ENCODE data around the gene PLSCR3.

The PLSCR3 gene

GRCh38 chr17:7389924-7390910 lies 4.1 kb downstream of the PLSCR3 start:
- no peak for TF ChIP-seq CTCF (IDR thresholded peaks at IDR 0.05; ENCODE audit: low read depth, low read length)
- DNase-seq, result no peak
- H3K4me1 ChIP-seq, result no peaks in the 10 kb centered on the region
- no peak overlapping the region for H3K4me3 ChIP-seq (ENCODE audit: low read depth, low read length)
- no peaks in the 10 kb centered on the region for H3K27me3 ChIP-seq
- H3K9me3 ChIP-seq, result no peaks in the 10 kb centered on the region
- no peaks in the 10 kb centered on the region for H3K36me3 ChIP-seq

DNA sequence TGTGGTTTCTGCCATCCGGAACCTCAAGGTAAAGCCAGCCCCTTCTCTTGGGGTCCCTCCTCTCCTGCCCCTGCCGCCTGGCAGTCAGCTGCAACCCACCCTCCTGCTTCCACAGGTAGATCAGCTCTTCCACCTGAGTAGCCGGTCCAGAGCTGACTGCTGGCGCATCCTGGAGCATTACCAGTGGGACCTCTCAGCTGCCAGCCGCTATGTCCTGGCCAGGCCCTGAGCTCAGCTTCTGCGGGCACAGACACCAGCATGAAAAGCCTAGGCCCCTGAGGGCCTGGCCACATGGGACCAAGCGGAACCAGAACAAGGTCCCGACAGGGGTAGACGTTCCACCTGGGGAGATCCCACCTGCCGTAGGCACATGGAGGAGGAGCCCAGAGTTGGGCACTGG lies 5.5 kb downstream of the PLSCR3 start:
- H3K36me3 ChIP-seq, result no peaks in the 10 kb centered on the region
- DNase-seq, result no peak
- H3K4me1 ChIP-seq, result no peaks in the 10 kb centered on the region
- TF ChIP-seq CTCF (IDR thresholded peaks at IDR 0.05; ENCODE audit: low read depth, low read length), result no peak
- H3K27me3 ChIP-seq, result no peaks in the 10 kb centered on the region
- H3K4me3 ChIP-seq (ENCODE audit: low read depth, low read length), result no peak overlapping the region
- H3K9me3 ChIP-seq, result no peaks in the 10 kb centered on the region

DNA sequence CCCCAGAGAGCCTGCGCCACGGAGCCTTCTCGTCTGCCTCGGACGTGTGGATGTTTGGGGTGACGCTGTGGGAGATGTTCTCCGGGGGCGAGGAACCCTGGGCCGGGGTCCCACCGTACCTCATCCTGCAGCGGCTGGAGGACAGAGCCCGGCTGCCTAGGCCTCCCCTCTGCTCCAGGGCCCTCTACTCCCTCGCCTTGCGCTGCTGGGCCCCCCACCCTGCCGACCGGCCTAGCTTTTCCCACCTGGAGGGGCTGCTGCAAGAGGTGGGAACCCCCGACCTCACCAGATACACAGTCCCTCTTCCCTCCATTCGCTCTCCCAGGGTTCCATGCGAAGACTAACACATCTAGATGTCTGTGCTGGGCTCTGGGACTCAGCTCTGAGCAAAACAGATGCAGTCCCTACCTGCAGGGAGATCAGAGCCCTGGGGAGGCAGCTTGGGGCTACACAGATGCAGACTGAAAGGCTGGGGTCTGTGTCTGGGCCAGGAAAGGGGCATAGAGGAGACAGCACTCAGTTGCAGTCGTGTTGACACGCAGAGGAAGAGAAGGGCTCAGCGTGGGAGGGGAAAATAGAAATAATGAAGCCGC lies 9.7 kb downstream of the PLSCR3 start:
- no peaks in the 10 kb centered on the region for H3K9me3 ChIP-seq
- no peak for TF ChIP-seq CTCF (IDR thresholded peaks at IDR 0.05; ENCODE audit: low read depth, low read length)
- H3K4me3 ChIP-seq (ENCODE audit: low read depth, low read length), result peak overlapping the region; percentile 45

DNA sequence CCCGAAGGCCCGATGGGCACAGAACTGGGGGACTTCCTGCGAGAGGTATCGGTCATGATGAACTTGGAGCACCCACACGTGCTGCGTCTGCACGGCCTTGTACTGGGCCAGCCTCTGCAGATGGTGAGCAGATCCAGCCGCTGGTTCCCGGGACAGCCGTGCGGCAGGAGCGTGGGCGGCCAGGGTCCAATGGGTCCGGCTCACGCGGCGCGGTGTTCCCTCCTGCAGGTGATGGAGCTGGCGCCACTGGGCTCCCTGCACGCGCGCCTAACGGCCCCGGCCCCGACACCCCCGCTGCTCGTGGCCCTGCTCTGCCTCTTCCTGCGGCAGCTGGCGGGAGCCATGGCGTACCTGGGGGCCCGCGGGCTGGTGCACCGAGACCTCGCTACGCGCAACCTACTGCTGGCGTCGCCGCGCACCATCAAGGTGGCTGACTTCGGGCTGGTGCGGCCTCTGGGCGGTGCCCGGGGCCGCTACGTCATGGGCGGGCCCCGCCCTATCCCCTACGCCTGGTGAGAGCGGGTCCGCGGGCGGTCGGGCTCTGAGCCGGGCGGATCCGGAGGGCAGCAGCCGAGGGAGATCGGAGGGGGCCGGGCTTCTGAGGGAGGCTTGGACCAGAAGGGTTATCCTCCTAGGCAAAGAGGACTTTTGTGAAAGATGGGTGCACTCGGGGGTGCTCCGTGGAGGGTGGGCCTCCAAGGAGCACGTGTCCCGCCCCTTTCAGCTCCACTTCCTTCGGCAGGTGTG lies 10.4 kb downstream of the PLSCR3 start:
- DNase-seq, result peak; percentile 62
- no peaks in the 10 kb centered on the region for H3K4me1 ChIP-seq
- H3K4me3 ChIP-seq (ENCODE audit: low read depth, low read length), result peak overlapping the region; percentile 45
- no peaks in the 10 kb centered on the region for H3K36me3 ChIP-seq
- H3K9me3 ChIP-seq, result no peaks in the 10 kb centered on the region
- TF ChIP-seq CTCF (IDR thresholded peaks at IDR 0.05; ENCODE audit: low read depth, low read length), result no peak
- H3K27me3 ChIP-seq, result 0 out of 2 replicates have a peak, but pooled peaks cover 3% of the 10 kb centered on the region

More for the DNA sequence above, 9.7 kb downstream of the PLSCR3 start:
- Histone ChIP-seq H3K36me3 (no peaks in the 10 kb centered on the region), H3K4me1 (no peaks in the 10 kb centered on the region), H3K27me3 (0 out of 2 replicates have a peak, but pooled peaks cover 3% of the 10 kb centered on the region)
- DNase-seq, result no peak

- Histone ChIP-seq H3K36me3 (no peaks in the 10 kb centered on the region), H3K4me3 (ENCODE audit: low read depth, low read length) (no peak overlapping the region), H3K27me3 (0 out of 2 replicates have a peak, but pooled peaks cover 3% of the 10 kb centered on the region), H3K9me3 (no peaks in the 10 kb centered on the region), H3K4me1 (no peaks in the 10 kb centered on the region)
- TF ChIP-seq CTCF (IDR thresholded peaks at IDR 0.05; ENCODE audit: low read depth, low read length), result no peak
- DNase-seq, result no peak
Measured at GRCh38 chr17:7383371-7383741, 11.0 kb downstream of the PLSCR3 start.
